ENCODE results near the gene SSH2.

- TF ChIP-seq, protein P1, sequence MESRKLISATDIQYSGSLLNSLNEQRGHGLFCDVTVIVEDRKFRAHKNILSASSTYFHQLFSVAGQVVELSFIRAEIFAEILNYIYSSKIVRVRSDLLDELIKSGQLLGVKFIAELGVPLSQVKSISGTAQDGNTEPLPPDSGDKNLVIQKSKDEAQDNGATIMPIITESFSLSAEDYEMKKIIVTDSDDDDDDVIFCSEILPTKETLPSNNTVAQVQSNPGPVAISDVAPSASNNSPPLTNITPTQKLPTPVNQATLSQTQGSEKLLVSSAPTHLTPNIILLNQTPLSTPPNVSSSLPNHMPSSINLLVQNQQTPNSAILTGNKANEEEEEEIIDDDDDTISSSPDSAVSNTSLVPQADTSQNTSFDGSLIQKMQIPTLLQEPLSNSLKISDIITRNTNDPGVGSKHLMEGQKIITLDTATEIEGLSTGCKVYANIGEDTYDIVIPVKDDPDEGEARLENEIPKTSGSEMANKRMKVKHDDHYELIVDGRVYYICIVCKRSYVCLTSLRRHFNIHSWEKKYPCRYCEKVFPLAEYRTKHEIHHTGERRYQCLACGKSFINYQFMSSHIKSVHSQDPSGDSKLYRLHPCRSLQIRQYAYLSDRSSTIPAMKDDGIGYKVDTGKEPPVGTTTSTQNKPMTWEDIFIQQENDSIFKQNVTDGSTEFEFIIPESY (CRISPR knock-in tag; IDR thresholded peaks at IDR 0.05), result no peak
- TF ChIP-seq CREB1 (IDR thresholded peaks at IDR 0.05), result no peak
- no peak for TF ChIP-seq CREB1 (CRISPR knock-in tag; IDR thresholded peaks at IDR 0.05)
- no peak for TF ChIP-seq MED1 (CRISPR knock-in tag; IDR thresholded peaks at IDR 0.05; ENCODE audit: borderline replicate concordance)
- no peak for TF ChIP-seq ESRRA (IDR thresholded peaks at IDR 0.05; ENCODE audit: borderline replicate concordance, low read depth)
- TF ChIP-seq MYC (IDR thresholded peaks at IDR 0.05; ENCODE audit: low read depth, low read length), result no peak
- no peak for TF ChIP-seq MYC (CRISPR knock-in tag; IDR thresholded peaks at IDR 0.05; ENCODE audit: borderline replicate concordance, low read depth)
These were observed 85.5 kb downstream of the SSH2 start for GRCh38 chr17:29844339-29845048.
